T-helper 2 cell treated with Interferon-gamma antibody and Interleukin-4, amounts not matched to agents 100 ng/mL and 5 ng/mL, for 36 hours (primary cell): ENCODE measurements around the gene CRISP2. TPM values are rescaled to one million over a fixed set of nuclear protein-coding genes. Genes with fewer than 3 reads are reported as not detected.
"Not testable (repeated sequence)": the region's sequence is repeated elsewhere in the genome, so short reads cannot be mapped to it uniquely, and the experiment has no call there.

ENCODE experiments used
- intact Hi-C: fragments of 100-400 bp; cut with micrococcal nuclease; formaldehyde crosslinking; loops from one replicate; pipeline ENCODE4 v1.15.1; 2023
- total RNA-seq: library from RNA; stranded (reverse); gene quantifications from 2 replicates; pipeline ENCODE4 v1.2.3, GENCODE V29; 2022

The CRISP2 gene, protein sequence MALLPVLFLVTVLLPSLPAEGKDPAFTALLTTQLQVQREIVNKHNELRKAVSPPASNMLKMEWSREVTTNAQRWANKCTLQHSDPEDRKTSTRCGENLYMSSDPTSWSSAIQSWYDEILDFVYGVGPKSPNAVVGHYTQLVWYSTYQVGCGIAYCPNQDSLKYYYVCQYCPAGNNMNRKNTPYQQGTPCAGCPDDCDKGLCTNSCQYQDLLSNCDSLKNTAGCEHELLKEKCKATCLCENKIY
- not detected in 2 replicates for total RNA-seq

DNA sequence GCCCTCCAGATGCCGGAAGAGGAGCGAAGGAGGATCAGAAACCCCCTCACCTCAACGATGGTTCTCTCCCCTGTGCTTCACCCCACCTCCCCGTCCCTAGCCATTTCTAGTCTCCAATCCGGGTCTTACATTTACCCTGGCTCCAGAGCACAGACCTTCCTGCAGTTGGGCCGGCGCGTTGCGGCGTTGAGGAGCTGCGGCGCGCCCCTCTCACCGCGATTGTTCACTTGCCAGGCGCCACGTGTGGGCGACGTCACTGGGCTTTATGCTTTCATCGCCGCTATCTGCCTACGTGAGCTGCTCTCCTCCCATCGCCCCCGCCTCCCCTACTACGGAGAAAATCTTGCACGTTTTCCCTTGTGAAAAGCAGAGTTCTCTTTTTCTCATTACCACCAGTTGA is at the start of gene CRISP2:
Gene CRISP2, minus strand, starts transcription at position 198 of the 400 bp plus-strand sequence. CDS start 4,347 bp downstream, outside the sequence.
- intact Hi-C loops = no loop called here

DNA sequence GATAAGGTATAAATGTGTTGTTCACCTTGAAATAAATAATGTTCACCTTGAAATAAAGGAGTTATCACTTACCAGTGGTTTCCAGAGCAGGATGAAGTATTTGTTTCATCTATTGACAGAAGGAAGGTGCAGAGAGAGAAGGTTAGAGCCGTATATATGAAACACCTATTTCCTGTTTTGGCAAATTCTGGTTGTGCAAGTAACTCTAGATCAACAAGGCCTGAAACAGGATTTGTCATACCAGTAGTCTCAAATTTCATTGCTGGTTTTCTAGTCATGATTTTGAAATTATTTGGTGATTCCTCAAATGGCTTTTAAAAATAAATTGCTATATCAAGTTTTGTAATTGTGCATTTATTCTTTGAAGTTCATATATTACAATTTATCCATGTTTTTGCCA is 30.9 kb upstream of the CRISP2 start, which contains the start of gene CRISP3:
Gene CRISP3, minus strand, starts transcription at position 130 of the 400 bp plus-strand sequence. Its CDS starts 21 bp downstream, at position 109.
- intact Hi-C loops = no loop called here

DNA sequence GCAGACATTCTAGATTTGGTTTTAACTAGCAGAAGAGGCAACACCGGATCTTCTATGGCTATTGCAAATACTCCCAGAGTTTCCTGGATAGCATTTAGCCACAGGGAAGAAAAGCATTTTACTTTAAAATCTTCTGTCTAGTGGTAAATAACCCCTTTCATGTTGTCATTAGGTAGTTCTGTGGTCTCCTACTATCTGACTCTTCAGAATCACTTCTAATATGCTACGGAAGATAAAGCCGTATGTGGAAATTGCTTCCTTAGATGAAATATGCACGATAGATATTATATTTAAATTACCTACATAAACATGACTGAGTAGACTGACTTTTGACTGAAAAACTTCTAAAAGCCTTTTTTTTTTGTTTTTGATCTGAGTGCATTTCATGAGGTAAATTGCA is 30.1 kb upstream of the CRISP2 start:
- intact Hi-C loops = no loop called here

DNA sequence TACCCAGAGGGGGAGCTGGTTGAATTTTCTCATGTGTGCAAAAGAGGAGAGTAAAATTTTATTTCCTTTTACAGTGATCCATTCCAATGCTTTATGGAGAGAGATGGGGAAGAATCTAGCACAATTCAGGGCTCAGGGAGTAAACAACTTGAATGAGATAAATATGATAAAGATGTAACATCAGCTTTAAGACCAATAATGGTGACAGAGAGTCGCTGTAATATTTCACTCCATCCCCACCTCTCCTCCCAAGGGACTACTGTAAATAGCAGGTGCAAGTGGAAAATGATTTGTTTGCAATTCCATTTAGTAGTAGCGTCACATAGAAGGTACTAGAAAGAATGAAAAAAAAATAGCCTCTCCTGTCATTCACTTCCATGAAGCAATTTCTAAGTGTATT is 26.1 kb upstream of the CRISP2 start:
- intact Hi-C loops = no loop called here

DNA sequence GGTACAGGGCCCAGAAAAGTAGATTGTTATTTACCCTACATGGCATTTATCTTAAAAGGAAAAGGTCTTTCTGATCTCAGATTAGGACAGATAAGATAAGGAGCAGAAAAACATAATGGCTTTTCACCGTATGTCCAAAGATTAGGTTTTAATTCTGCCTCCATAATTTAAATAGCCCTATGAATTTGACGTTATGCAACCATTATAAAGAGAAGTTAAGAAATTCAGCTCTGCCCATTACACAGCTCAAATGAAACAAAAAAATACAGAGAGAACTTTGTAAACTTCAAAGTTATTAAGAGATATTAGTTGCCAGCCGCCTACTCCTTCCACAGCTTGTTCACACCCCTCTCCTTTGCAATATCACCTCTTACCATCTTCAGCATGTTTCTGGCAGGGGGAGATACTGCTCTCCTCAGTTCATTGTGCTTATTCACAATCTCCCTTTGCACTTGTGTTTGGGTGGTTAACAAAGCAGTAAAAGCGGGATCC is 22.7 kb upstream of the CRISP2 start:
- intact Hi-C loops = no loop called here

DNA sequence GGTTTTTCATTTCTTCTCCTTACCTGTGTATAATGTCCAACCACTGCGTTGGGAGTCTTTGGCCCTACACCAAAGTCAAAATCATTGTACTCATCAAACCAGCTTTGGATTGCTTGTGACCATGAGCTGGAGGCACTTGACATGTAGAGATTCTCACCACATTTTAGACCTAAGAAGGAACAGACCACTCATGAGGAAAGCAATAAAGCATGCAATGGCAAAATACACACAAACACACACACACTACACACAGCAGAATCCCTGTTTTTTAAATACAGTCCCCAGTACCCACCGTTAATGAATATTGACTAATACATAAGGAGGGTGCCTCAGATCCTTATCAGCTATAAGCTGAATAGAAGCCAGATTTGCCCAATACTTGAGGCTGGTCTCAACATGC is 20.3 kb upstream of the CRISP2 start:
- intact Hi-C loops = no loop called here

DNA sequence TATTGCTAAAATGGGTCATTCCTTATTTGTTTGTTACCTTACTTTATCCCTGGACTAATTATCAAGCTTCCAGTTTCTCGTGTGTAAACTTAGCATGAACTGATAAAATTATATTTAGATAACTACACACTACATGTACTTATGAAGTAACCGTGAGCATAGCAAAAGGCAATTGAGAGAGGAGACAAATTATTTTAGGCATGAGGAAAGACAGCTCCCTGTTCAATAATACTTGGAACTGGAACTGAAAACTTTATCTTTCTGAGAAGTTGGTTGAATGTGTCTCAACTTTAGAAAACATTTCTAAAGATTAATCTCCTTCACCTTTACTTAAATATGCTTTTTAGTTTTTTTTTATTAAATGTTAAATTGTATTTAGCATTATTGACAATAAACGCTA is 19.4 kb upstream of the CRISP2 start:
- intact Hi-C loops = no loop called here

DNA sequence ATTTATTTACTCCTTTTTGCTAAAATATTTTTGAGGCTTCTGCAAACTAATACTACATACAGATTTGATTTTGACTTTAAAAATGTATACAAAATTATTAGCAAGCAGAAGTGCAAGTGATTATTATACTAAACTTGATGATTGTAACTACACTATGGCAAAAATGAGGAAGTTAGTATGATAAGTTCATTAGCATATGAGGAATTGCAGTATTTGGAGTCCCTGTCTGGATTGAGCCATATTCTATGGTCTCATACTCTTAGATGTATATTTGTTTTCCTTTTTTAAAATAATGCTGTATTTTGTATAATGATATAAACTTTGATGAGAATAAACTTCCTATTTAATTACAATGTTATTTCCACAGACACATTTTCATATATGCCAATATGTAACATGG is 16.9 kb upstream of the CRISP2 start:
- intact Hi-C loops = no loop called here

DNA sequence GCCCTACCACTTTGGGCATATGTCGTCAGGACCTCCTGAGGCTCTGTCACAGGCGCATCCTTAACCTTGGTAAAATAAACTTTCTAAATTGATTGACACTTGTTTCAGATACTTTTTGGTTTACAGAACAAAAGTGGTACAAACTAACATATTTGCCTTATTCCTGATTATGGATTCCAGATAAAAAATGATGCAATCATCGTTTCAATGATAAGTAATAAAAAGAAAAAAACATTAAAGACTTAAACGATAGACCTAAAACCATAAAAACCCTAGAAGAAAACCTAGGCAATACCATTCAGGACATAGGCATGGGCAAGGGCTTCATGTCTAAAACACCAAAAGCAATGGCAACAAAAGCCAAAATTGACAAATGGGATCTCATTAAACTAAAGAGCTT is 10.6 kb upstream of the CRISP2 start:
- intact Hi-C loops = not testable (repeated sequence)

DNA sequence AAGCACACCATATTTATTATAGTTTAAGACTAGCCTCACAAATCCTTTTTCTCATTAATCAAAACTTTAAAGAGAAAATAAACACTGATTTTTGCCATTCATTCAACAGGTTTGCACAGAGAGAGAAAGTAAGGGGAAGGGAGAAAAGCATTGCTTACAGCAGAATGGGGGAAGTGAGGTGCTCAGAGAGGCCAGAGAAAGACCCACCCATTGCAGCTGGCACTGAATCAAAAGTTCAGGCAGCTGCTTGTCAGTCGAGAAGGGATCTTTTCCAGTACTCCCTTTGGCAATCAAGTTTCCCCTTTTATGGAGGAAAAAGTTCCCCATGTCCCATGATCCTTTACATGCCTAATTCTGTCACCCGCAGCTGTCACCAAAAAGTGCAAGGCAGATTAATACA is 8.0 kb upstream of the CRISP2 start:
- intact Hi-C loops = no loop called here

DNA sequence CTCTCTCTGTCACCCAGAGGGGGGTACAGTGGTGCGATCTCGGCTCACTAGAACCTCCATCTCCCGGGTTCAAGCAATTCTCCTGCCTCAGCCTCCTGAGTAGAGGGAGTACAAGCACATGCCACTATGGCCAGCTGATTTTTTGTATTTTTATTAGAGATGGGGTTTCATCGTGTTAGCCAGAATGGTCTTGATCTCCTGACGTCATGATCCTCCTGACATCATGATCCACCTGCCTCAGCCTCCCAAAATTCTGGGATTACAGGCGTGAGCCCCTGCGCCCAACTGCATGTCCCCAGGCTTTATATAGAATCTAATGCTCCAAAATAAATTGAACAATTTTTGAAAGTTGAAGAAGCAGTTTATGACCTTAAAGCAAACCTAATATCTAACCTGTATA is 7.0 kb upstream of the CRISP2 start:
- intact Hi-C loops = no loop called here

DNA sequence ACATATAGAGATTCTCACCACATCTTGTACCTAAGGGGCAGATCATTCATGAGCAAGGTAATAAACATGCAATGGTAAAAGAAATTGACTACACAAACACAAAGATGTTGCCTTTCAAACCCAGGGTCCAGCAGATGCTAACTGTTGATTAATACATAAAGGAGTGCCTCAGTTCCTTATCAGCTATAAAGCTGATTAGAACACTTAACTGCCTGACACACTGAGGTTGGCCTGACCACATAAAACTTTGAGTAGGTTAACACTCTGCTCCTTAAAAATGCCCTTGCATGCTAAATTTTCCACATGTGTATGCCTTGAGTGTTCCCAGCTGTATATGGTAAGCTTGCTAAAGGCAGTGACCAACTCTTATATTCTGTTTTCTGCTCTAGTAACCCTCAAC is 14.9 kb downstream of the CRISP2 start:
- intact Hi-C loops = no loop called here

DNA sequence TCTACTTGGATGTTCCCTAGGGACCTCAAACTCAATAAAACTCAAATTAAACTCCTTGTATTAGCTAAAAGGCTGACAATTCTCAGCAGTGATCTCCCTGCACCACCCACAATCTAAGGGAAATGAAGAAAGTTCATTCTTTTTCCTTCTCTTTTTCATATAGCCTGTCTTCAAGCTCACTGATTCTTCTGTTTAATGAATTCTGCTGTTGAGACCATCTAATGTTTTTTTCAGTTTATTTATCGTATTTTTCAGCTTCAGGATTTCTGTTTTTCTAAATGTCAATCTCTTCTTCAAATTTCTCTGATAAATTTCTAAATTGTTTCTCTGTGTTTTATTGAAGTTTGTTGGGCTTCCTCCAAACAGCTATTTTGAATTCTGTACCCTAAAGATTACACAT is 19.8 kb downstream of the CRISP2 start:
- intact Hi-C loops = no loop called here

DNA sequence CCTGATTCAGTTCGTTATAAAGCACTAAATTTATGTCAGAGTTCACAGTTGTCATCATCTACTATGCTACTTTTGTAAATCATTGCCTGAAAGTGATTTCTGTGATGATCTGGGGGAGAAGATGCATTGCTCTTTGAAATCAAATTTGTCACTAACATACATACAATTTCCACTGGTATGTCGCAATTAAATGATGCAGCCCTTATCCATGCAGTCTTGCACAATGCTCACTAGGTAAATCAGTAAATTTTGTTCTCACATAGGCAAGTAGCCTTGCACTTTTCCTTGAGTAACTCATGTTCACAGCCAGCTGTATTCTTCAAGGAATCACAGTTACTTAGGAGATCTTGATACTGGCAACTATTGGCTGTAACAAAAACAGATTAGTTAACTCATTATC is 20.8 kb downstream of the CRISP2 start:
- intact Hi-C loops = no loop called here

DNA sequence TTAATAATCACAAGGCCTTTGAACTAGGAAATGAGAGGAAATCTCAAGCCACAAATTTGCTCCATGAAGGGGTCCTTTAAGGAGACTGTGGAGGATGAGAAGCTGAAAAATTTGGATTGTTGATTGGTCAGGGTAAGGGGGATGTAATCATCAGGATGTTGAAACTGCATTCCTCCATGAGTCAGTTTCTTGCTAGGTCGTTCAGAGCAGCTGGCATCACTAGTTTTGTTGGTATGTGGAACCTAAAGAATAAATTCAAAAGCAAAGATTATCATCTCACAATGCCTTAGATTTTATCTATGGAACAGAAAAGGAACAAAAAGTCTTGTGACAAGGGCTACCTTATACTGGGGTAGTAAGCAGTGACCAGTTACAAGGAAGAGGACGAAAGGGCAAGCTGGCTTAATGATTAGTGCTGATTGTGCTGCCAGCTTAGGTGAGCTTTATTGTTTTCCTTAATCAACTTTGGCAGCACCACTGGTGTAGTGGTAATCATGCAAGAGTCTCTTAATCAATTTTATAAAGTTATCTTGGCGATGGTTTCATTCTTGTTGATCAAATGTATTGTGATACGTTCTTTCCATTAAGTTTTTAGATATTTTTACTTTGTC is 36.6 kb downstream of the CRISP2 start:
- intact Hi-C loops = no loop called here

DNA sequence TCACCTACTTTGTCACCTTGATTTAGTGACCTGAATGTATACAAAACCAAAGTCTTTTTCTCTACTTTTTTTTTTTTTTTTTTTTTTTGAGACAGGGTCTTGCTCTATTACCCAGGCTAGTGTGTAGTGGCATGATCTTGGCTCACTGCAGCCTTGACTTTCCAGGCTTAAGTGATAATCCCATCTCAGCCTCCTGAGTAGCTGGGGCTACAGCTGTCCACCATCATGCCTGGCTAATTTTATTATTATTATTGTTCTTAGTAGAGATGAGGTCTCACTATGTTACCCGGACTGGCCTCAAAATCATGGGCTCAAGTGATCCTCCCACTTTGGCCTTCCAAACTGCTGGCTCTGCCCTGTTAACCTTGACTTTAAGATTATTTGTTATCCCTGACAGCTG is 37.5 kb downstream of the CRISP2 start:
- intact Hi-C loops = no loop called here

DNA sequence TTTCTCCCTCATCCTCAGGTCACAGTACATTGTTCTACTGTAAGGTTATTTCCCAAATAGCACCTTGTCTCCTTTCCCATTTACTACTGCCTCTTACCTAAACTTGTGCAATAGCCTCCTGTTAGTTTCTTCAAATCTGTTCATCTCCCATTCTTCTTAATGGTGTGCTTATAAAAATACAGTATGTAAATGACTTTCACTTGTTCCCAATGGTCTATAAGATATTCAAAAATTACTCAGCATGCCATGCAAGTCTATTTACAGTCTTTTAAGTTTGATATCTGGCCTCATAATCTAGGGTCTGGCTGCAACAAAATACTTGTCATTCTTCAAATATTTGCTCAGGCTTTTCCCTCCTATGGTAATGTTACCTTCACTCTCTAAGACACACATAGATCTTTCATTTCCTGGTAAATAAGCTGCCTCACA is 45.2 kb downstream of the CRISP2 start:
- intact Hi-C loops = no loop called here

DNA sequence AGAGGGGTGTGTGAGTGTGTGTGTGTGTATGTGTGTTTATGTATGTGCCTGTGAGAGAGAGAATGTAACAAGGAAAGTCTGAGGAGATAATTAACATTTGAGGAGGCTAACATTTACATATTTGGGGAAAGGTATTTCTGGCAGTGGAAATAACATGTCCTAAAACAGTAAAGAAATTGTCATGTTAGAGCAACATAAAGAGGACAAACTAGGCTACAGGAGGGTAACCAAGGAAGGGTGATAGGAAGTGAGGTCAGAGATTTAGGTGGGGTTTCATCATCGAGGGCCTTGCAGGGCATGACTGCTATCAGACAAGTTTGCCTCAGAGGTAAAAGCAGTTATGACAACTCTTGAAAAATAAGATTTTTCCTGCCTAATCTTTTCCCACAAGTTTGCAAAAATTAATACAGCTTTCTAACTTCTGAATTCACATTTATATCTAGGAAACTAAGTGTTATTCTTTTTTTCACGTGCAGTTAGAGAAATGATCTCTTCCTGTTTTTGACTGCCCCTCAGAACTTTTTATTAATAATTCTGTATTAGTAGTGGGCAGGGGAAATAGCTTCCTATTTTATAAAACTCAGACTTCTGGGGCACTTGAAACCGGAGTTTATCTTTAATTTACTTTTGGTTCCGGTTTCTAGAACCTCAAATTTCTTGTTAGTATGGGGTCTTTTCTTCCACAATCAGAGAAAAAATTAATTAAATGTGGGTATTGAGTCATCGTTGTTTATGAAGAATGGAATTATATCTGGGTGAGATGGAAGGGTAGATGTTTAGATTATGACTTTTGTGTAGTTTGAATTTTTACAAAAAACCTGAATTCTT is 46.2 kb downstream of the CRISP2 start:
- intact Hi-C loops = no loop called here

DNA sequence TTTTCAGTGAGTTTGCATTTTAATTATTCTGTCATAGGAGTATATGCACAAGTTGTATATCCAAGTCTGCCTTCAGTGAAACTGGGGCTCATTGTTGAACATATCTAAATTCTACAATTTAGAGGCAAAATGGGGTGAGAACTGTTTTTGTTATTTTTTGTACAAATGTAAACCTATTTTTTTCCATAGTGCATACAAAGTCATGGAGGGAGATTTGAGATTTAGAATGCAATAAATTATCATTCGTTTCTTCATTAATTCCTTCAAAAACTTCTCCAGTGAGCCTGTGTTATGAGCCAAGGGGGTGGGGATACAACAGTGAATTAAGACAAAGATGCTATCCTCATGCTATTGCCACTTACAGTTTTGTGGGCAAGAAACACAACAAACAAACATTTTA is 46.9 kb downstream of the CRISP2 start:
- intact Hi-C loops = no loop called here

DNA sequence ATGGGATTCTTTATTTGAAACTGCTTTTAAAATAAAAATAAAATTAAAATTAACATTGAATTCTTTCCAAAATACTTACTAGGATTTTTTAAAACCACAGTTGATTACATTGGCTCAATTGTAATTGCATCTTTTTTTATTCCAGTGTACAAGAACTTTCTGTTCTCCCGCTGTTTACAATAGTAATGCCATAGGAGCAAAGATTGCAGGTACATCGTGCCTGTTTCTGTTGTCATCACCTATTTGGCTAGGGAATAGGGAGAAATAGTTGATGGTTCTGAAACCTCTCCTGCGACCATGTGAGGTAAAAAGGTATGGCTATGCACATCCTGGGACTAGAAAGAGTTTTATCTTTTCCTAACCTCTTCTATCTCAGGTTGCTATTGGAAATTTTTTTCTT is 48.5 kb downstream of the CRISP2 start:
- intact Hi-C loops = no loop called here

DNA sequence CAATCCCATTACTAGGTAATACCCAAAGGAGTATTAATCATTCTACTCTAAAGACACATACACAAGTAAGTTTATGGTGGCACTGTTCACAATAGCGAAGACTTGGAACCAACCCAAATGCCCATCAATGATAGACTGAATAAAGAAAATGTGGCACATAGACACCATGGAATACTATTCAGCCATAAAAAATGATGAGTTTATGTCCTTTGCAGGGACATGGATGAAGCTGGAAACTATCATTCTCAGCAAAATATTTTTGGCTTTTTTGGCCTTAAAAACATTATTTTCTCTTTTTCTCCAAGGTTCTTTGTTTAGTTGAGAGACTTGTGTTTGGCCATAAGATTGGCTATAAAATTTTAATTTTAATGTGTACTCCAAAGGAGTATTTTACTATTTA is 49.3 kb downstream of the CRISP2 start:
- intact Hi-C loops = not testable (repeated sequence)

DNA sequence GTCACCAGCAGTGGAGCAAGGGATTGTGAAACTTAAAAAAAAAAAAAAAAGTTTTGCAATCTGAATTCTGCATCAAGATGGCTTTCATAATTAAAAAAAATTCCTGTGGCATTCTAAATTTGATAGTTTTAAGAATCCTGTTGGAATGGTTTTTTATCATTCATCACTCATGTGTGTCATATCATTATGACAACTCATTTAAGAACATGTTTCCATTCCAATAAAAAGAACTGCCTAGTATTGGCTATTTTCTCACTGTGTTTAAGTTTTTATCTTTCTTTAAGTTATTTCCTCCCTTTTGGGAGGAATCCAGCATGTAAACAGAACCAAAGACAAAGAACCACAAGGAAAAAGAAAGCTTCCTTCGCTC is 50.5 kb downstream of the CRISP2 start:
- intact Hi-C loops = no loop called here
